HG03196 (cell line): Measurements from ENCODE around the gene TUNAR.

Experiments
- ATAC-seq: cut with Tn5 transposase; IDR thresholded peaks from one replicate; pipeline ENCODE4 v1.9.1; 2021; ENCODE audit not compliant: unreplicated experiment

TUNAR gene

GRCh38 chr14:95871531-95871930 is 5.1 kb upstream of the TUNAR start:
- no peak for ATAC-seq

GRCh38 chr14:95872777-95873176 is 3.9 kb upstream of the TUNAR start:
- no peak for ATAC-seq

GRCh38 chr14:95875831-95876760 is 536 bp upstream of the TUNAR start:
- no peak for ATAC-seq

- no peak for ATAC-seq
Measured at GRCh38 chr14:95877633-95878032, 1.0 kb downstream of the TUNAR start.

- ATAC-seq, result no peak
Measured at GRCh38 chr14:95884377-95884776, 7.7 kb downstream of the TUNAR start.

GRCh38 chr14:95885278-95885677 is 8.6 kb downstream of the TUNAR start:
- ATAC-seq, result no peak

- no peak for ATAC-seq
Measured at GRCh38 chr14:95885866-95886265, 9.2 kb downstream of the TUNAR start.

- no peak for ATAC-seq
Measured at GRCh38 chr14:95886366-95887056, 9.9 kb downstream of the TUNAR start.

GRCh38 chr14:95887351-95887750 is 10.7 kb downstream of the TUNAR start:
- ATAC-seq, result no peak

GRCh38 chr14:95889236-95889979 is 12.8 kb downstream of the TUNAR start:
- ATAC-seq, result no peak

- no peak for ATAC-seq
Measured at GRCh38 chr14:95891742-95892141, 15.1 kb downstream of the TUNAR start.

GRCh38 chr14:95892142-95892541 is 15.5 kb downstream of the TUNAR start:
- no peak for ATAC-seq

GRCh38 chr14:95895720-95896119 is 19.1 kb downstream of the TUNAR start:
- ATAC-seq, result no peak

GRCh38 chr14:95896498-95897135 is 20.0 kb downstream of the TUNAR start:
- no peak for ATAC-seq

- ATAC-seq, result no peak
Measured at GRCh38 chr14:95897280-95897679, 20.6 kb downstream of the TUNAR start.

GRCh38 chr14:95901054-95901453 is 24.4 kb downstream of the TUNAR start:
- no peak for ATAC-seq

GRCh38 chr14:95902273-95902826 is 25.7 kb downstream of the TUNAR start:
- ATAC-seq, result no peak

GRCh38 chr14:95903165-95903564 is 26.5 kb downstream of the TUNAR start:
- no peak for ATAC-seq

- ATAC-seq, result no peak
Measured at GRCh38 chr14:95903616-95904107, 27.0 kb downstream of the TUNAR start.

GRCh38 chr14:95906591-95906990 is 30.0 kb downstream of the TUNAR start:
- ATAC-seq, result no peak

GRCh38 chr14:95910628-95911027 is 34.0 kb downstream of the TUNAR start:
- ATAC-seq, result no peak
